CD14-positive monocyte (primary cell): Measurements from ENCODE around the gene KATNBL1. TPM values are rescaled to one million over a fixed set of nuclear protein-coding genes. Genes with fewer than 3 reads are reported as not detected.

Experiments
- DNase-seq, 3 donors: peaks; one replicate each; pipeline ENCODE4 v3.0.0-alpha.2; 2011 to 2022
- H2AFZ ChIP-seq: 2 replicates; pipeline ENCODE4 v1.6.0; 2012; ENCODE audit warnings: mild to moderate bottlenecking, low read depth, low read length, inconsistent platforms; ENCODE audit not compliant: insufficient read depth, poor library complexity, severe bottlenecking
- H3K27ac ChIP-seq, 2 donors: 1 replicate in 1 of 2; 2 replicates in 1 of 2; pipeline ENCODE4 v1.5.1; 2012 to 2013; ENCODE audit warnings: low read length in 2 of 2, control low read depth in 1 of 2, inconsistent platforms in 1 of 2, low read depth in 1 of 2, mild to moderate bottlenecking in 1 of 2
- H3K27me3 ChIP-seq, 2 donors: one replicate each; pipeline versions ENCODE4 v1.6.0 to v1.6.1; 2011 to 2013; ENCODE audit warnings: low read length in 2 of 2; ENCODE audit not compliant: control insufficient read depth in 2 of 2, insufficient read depth in 2 of 2
- H3K36me3 ChIP-seq, 2 donors: replicated peaks in 1 of 2; 1 replicate in 1 of 2; 2 replicates in 1 of 2; pipeline versions ENCODE4 v1.5.1 to v1.6.1; 2012 to 2013; ENCODE audit warnings: low read length in 2 of 2, control low read depth in 1 of 2, inconsistent platforms in 1 of 2, mild to moderate bottlenecking in 1 of 2; ENCODE audit not compliant: insufficient read depth in 2 of 2, control insufficient read depth in 1 of 2
- H3K4me1 ChIP-seq, 2 donors: 1 replicate in 1 of 2; 2 replicates in 1 of 2; pipeline versions ENCODE4 v1.5.1 to v1.6.1; 2012 to 2013; ENCODE audit warnings: low read length in 2 of 2, control low read depth in 1 of 2, inconsistent platforms in 1 of 2, mild to moderate bottlenecking in 1 of 2, moderate library complexity in 1 of 2; ENCODE audit not compliant: insufficient read depth in 2 of 2, control insufficient read depth in 1 of 2
- H3K4me2 ChIP-seq: replicated peaks from 2 replicates; pipeline ENCODE3; 2012; ENCODE audit warnings: low read length, moderate library complexity, mild to moderate bottlenecking; ENCODE audit not compliant: poor library complexity, severe bottlenecking; ENCODE audit errors: extremely low read depth
- H3K4me3 ChIP-seq, 3 experiments: fragments of 200-600 bp in 1 of 3; sonication (generic) in 1 of 3; replicated peaks in 1 of 3; 1 replicate in 2 of 3; 2 replicates in 1 of 3; pipeline ENCODE4 v1.5.1; 2011 to 2013; ENCODE audit warnings: low read length in 3 of 3, mild to moderate bottlenecking in 3 of 3, control low read depth in 2 of 3, low read depth in 2 of 3, inconsistent platforms in 1 of 3, moderate library complexity in 1 of 3
- H3K79me2 ChIP-seq: 2 replicates; pipeline ENCODE4 v1.6.0; 2012; ENCODE audit warnings: mild to moderate bottlenecking, control low read depth, inconsistent platforms, low read length, moderate library complexity; ENCODE audit not compliant: insufficient read depth
- H3K9ac ChIP-seq: 2 replicates; pipeline ENCODE4 v1.6.0; 2017; ENCODE audit warnings: low read length, mild to moderate bottlenecking; ENCODE audit not compliant: insufficient read depth, poor library complexity, severe bottlenecking
- H3K9me3 ChIP-seq, 2 donors: replicated peaks in 1 of 2; 1 replicate in 1 of 2; 2 replicates in 1 of 2; pipeline versions ENCODE4 v1.5.1 to v1.6.1; 2012 to 2013; ENCODE audit warnings: low read length in 2 of 2, control low read depth in 1 of 2; ENCODE audit not compliant: control insufficient read depth in 1 of 2, insufficient read depth in 1 of 2
- H4K20me1 ChIP-seq: 2 replicates; pipeline ENCODE4 v1.6.0; 2012; ENCODE audit warnings: mild to moderate bottlenecking, low read length, control low read depth, moderate library complexity; ENCODE audit not compliant: insufficient read depth
- H3K27ac Mint-ChIP-seq, 7 donors: one replicate each; pipeline ENCODE4 v1.8.0; 2020; ENCODE audit warnings: mild to moderate bottlenecking in 7 of 7, mixed read lengths in 7 of 7, moderate library complexity in 6 of 7, inconsistent platforms in 2 of 7
- H3K27me3 Mint-ChIP-seq, 3 donors: one replicate each; pipeline ENCODE4 v1.8.0; 2021 to 2022; ENCODE audit warnings: low read depth in 3 of 3, mild to moderate bottlenecking in 3 of 3, mixed read lengths in 3 of 3, moderate library complexity in 3 of 3, inconsistent platforms in 1 of 3
- H3K36me3 Mint-ChIP-seq, 2 donors: one replicate each; pipeline ENCODE4 v1.8.0; 2020; ENCODE audit warnings: mixed read lengths in 2 of 2, inconsistent platforms in 1 of 2, mild to moderate bottlenecking in 1 of 2
- H3K4me1 Mint-ChIP-seq: one replicate; pipeline ENCODE4 v1.8.0; 2020; ENCODE audit warnings: mild to moderate bottlenecking, mixed read lengths
- H3K4me3 Mint-ChIP-seq, 2 donors: one replicate each; pipeline ENCODE4 v1.8.0; 2020; ENCODE audit warnings: mild to moderate bottlenecking in 2 of 2, mixed read lengths in 2 of 2, moderate library complexity in 1 of 2
- H3K9me3 Mint-ChIP-seq, 7 donors: one replicate each; pipeline ENCODE4 v1.8.0; 2020 to 2022; ENCODE audit warnings: mixed read lengths in 7 of 7, mild to moderate bottlenecking in 6 of 7, moderate library complexity in 6 of 7, inconsistent platforms in 2 of 7
- CTCF ChIP-seq: fragments of 200-600 bp; IDR thresholded peaks from one replicate; pipeline ENCODE4 v1.8.0; 2022; ENCODE audit warnings: antibody characterized with exemption, mild to moderate bottlenecking
- whole genome bisulfite sequencing: methylation state at CpG from one replicate; pipeline ENCODE4 v1.1.5; 2013; ENCODE audit warnings: missing lambda C conversion rate; ENCODE audit not compliant: insufficient coverage; 5-methylcytosine and 5-hydroxymethylcytosine counted together
- intact Hi-C, 2 donors: fragments of 100-400 bp; cut with micrococcal nuclease; formaldehyde crosslinking; loops; one replicate each; pipeline versions ENCODE4 v1.15.0 to v1.15.1; 2023
- polyA plus RNA-seq, 3 donors: library from polyadenylated mRNA; depleted of rRNA in 1 of 3; unstranded in 2 of 3; stranded (reverse) in 1 of 3; fragments of 300-500 nt in 2 of 3; fragments of >200 nt in 1 of 3; fragmentation: Illumina TruSeq in 2 of 3; gene quantifications; 1 replicate in 2 of 3; 2 replicates in 1 of 3; pipeline ENCODE4 v1.2.3, GENCODE V29; 2012 to 2021

KATNBL1 gene
- polyA plus RNA-seq, 3 donors: 16.5 to 38.4 (median 37.7) TPM

GRCh38 chr15:34158355-34158754, 51.5 kb downstream of the KATNBL1 start:
- H3K79me2 ChIP-seq: peaks cover under 1% of the 10 kb centered on the region
- no peak overlapping the region for H3K27ac ChIP-seq
- no peaks in the 10 kb centered on the region for H3K4me1 ChIP-seq
- peaks cover 79 to 94% of the 10 kb centered on the region in 2 donors for H3K36me3 Mint-ChIP-seq
- H4K20me1 ChIP-seq: no peaks in the 10 kb centered on the region
- no peak overlapping the region for H3K4me2 ChIP-seq
- no peak for TF ChIP-seq CTCF
- H3K27me3 Mint-ChIP-seq: peaks cover 0 to 2% (median 0%) of the 10 kb centered on the region in 3 donors
- no peaks in the 10 kb centered on the region for H3K4me1 Mint-ChIP-seq
- no peak for DNase-seq
- no peak overlapping the region for H3K27ac Mint-ChIP-seq
- H3K36me3 ChIP-seq: peaks cover 27 to 99% of the 10 kb centered on the region in 2 donors
- no peak overlapping the region for H3K4me3 Mint-ChIP-seq
- no peak overlapping the region for H3K9ac ChIP-seq
- no peak overlapping the region for H2AFZ ChIP-seq
- H3K9me3 ChIP-seq: peaks cover 50 to 74% of the 10 kb centered on the region in 2 donors
- no peaks in the 10 kb centered on the region for H3K27me3 ChIP-seq
- intact Hi-C loops: no loop called here
- H3K4me3 ChIP-seq: no peak overlapping the region
- peaks cover 48 to 79% (median 66%) of the 10 kb centered on the region in 7 donors for H3K9me3 Mint-ChIP-seq

- Mint-ChIP-seq H3K4me1 (no peaks in the 10 kb centered on the region), H3K27ac (peak overlapping the region in 1 of 7 donors; percentile 49), H3K27me3 (peaks cover 0 to 1% (median 0%) of the 10 kb centered on the region in 3 donors), H3K4me3 (no peak overlapping the region), H3K36me3 (peaks cover 72 to 90% of the 10 kb centered on the region in 2 donors), H3K9me3 (peaks cover 36 to 56% (median 44%) of the 10 kb centered on the region in 7 donors)
- no peak for DNase-seq
- Histone ChIP-seq H4K20me1 (no peaks in the 10 kb centered on the region), H3K9me3 (peaks cover 27 to 49% of the 10 kb centered on the region in 2 donors), H3K4me1 (no peaks in the 10 kb centered on the region), H3K9ac (no peak overlapping the region), H3K79me2 (no peaks in the 10 kb centered on the region), H3K27ac (no peak overlapping the region), H3K36me3 (peaks cover 35 to 99% of the 10 kb centered on the region in 2 donors), H3K4me2 (no peak overlapping the region), H2AFZ (no peak overlapping the region), H3K4me3 (no peak overlapping the region), H3K27me3 (no peaks in the 10 kb centered on the region)
- WGBS: 100% methylated on average over 3 of the region's 7 CpGs
- no peak for TF ChIP-seq CTCF
- intact Hi-C loops: no loop called here
Measured at GRCh38 chr15:34155859-34156258, 54.0 kb downstream of the KATNBL1 start.
